Esophagus squamous epithelium (tissue), 4 donors: Measurements from ENCODE around the gene NUDT21.

Source experiments
- POLR2A ChIP-seq, 4 donors: fragments of 450-650 bp; IDR thresholded peaks; one replicate each; pipeline ENCODE4 v1.6.1; 2017; ENCODE audit warnings: antibody characterized with exemption in 4 of 4, mild to moderate bottlenecking in 4 of 4, moderate library complexity in 3 of 4
- TF ChIP-seq, protein P1 (sequence below), 6 experiments: fragments of 450-650 bp in 4 of 6; fragments of 200-600 bp in 2 of 6; sonication (generic) in 2 of 6; IDR thresholded peaks; one replicate each; pipeline ENCODE4 v1.5.1; 2016 to 2019; ENCODE audit warnings: antibody characterized with exemption in 6 of 6, mild to moderate bottlenecking in 4 of 6, moderate library complexity in 4 of 6

- no peak for TF ChIP-seq POLR2A (IDR thresholded peaks at IDR 0.05)
- TF ChIP-seq, protein P1, sequence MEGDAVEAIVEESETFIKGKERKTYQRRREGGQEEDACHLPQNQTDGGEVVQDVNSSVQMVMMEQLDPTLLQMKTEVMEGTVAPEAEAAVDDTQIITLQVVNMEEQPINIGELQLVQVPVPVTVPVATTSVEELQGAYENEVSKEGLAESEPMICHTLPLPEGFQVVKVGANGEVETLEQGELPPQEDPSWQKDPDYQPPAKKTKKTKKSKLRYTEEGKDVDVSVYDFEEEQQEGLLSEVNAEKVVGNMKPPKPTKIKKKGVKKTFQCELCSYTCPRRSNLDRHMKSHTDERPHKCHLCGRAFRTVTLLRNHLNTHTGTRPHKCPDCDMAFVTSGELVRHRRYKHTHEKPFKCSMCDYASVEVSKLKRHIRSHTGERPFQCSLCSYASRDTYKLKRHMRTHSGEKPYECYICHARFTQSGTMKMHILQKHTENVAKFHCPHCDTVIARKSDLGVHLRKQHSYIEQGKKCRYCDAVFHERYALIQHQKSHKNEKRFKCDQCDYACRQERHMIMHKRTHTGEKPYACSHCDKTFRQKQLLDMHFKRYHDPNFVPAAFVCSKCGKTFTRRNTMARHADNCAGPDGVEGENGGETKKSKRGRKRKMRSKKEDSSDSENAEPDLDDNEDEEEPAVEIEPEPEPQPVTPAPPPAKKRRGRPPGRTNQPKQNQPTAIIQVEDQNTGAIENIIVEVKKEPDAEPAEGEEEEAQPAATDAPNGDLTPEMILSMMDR (IDR thresholded peaks at IDR 0.05): no peak
Measured at GRCh38 chr16:56447286-56447685, 3.8 kb downstream of the NUDT21 start.
